Cardiac septum (tissue), 1 donor: ENCODE measurements around the gene PRUNE2. TPM values are rescaled to one million over a fixed set of nuclear protein-coding genes. Genes with fewer than 3 reads are reported as not detected.
"Not testable (repeated sequence)": the region's sequence is repeated elsewhere in the genome, so short reads cannot be mapped to it uniquely, and the experiment has no call there.

Experiments used
- DNase-seq: peaks from one replicate; pipeline ENCODE4 v3.0.0-alpha.2; 2020; ENCODE audit warnings: low spot score
- intact Hi-C: fragments of 100-400 bp; cut with DNase I; formaldehyde crosslinking; loops from one replicate; pipeline ENCODE4 v1.14.0; 2022
- long read RNA-seq: library from polyadenylated mRNA; unstranded; transcript quantifications from one replicate; pipeline ENCODE4 v2.0.0, GENCODE V29; 2021
- total RNA-seq: library from RNA; stranded (reverse); fragmentation: NEBNext Ultra II Directional; extraction: Animal tissue kit (Norgen Biotek cat#: 25700); gene quantifications from one replicate; pipeline ENCODE4 v1.2.1, GENCODE V29; 2021
- donor health status: DM: no; HTN: no; CAD: no.

The PRUNE2 gene, protein sequence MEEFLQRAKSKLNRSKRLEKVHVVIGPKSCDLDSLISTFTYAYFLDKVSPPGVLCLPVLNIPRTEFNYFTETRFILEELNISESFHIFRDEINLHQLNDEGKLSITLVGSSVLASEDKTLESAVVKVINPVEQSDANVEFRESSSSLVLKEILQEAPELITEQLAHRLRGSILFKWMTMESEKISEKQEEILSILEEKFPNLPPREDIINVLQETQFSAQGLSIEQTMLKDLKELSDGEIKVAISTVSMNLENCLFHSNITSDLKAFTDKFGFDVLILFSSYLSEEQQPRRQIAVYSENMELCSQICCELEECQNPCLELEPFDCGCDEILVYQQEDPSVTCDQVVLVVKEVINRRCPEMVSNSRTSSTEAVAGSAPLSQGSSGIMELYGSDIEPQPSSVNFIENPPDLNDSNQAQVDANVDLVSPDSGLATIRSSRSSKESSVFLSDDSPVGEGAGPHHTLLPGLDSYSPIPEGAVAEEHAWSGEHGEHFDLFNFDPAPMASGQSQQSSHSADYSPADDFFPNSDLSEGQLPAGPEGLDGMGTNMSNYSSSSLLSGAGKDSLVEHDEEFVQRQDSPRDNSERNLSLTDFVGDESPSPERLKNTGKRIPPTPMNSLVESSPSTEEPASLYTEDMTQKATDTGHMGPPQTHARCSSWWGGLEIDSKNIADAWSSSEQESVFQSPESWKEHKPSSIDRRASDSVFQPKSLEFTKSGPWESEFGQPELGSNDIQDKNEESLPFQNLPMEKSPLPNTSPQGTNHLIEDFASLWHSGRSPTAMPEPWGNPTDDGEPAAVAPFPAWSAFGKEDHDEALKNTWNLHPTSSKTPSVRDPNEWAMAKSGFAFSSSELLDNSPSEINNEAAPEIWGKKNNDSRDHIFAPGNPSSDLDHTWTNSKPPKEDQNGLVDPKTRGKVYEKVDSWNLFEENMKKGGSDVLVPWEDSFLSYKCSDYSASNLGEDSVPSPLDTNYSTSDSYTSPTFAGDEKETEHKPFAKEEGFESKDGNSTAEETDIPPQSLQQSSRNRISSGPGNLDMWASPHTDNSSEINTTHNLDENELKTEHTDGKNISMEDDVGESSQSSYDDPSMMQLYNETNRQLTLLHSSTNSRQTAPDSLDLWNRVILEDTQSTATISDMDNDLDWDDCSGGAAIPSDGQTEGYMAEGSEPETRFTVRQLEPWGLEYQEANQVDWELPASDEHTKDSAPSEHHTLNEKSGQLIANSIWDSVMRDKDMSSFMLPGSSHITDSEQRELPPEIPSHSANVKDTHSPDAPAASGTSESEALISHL (N-terminal part only)
- total RNA-seq: 19.9 TPM
- long read RNA-seq, partial matches to known transcripts: 5 of 8 reads
- long read RNA-seq, other reads (novel, unspliced or antisense): 2 of 8 reads

DNA sequence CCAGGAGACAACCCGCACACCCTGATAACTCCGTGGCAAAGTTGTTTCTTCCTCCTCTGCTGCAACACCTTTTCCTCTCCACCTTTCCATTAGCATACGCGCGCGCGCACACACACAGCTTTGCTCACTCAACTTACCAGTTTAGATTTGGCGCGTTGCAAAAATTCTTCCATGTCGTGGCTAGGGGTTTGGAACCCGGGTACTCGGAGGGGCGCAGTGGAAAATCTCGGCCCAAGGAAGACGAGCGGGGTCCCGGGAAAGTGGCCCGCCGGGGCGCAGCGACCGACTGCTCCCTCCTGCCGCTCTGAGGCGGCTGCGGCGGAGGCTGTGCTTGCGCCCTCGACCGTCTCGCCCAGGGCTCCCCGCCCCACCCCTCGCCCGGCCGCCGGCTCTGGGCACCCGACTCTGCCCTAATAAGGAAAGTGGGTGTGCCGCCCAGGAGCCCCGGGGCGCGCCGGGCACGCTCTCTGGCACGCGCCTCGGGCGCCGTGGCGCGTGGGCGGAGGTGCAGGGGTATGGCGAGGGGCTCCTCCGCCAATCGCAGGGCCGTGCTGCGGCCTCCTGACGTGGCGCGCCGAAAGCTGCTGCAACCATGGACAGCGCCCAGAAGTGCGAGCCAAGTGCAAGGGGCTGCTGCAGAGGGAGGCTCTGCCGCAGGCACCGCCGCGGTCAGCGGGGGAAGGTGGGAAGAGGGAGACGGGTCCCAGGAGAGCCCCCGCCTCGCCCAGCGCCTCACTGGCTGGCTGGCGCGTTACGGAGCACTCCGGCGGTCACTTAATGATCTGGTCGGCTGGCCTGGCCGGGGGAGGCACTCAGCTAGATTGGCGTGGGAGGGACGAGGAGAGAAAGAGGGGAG lies at the start of gene PRUNE2:
Gene PRUNE2, minus strand, starts transcription at position 324 of the 856 bp plus-strand sequence. Its CDS starts 151 bp downstream, at position 173.
- DNase-seq: peak; percentile 77
- intact Hi-C loops: no loop called here

DNA sequence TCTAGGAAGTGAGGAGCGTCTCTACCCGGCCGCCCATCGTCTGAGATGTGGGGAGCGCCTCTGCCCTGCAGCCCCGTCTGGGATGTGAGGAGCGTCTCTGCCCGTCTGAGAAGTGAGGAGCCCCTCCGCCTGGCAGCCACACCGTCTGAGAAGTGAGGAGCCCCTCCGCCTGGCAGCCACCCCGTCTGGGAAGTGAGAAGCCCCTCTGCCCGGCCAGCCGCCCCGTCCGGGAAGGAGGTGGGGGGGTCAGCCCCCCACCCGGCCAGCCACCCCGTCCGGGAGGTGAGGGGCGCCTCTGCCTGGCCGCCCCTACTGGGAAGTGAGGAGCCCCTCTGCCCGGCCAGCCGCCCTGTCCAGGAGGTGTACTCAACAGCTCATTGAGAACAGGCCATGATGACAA lies 49.5 kb upstream of the PRUNE2 start:
- intact Hi-C loops, DNase-seq: not testable (repeated sequence)

DNA sequence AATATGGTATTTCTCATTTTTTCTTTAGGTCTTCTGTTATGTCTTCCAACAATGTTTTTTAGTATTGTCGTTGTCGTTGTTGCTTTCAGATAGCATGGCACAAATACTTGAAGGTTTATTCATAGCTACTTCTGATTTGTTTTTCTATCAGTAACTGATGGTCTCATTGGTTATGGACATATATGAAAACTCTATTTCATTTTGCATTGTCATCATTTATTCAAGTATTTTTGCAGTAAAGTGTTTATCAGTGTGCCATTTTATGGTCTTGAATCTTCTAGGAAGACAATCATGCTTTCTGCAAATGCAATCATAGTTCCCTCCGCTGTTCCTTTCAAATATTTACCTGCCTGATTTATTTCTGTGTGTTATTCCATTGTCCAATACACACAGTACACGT lies 44.0 kb upstream of the PRUNE2 start:
- DNase-seq: no peak
- intact Hi-C loops: no loop called here

DNA sequence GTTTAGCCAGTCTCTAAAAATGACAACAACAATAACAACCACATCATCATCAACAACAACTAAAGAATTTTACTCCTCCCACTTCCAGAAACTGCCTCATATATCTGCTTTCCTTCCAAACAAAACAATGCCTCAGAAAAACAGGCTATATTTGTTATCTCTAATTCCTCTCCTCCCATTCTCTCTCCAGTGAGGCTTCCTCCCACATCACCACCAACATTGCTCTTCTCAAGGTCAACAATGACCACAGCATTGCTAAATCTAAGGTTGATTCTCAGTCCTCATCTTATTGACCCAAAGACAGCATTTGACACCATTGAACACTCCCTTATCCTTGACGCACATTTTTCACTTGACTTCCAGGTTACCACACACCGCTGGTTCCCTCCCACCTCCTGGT lies 38.1 kb upstream of the PRUNE2 start:
- intact Hi-C loops: no loop called here
- no peak for DNase-seq

DNA sequence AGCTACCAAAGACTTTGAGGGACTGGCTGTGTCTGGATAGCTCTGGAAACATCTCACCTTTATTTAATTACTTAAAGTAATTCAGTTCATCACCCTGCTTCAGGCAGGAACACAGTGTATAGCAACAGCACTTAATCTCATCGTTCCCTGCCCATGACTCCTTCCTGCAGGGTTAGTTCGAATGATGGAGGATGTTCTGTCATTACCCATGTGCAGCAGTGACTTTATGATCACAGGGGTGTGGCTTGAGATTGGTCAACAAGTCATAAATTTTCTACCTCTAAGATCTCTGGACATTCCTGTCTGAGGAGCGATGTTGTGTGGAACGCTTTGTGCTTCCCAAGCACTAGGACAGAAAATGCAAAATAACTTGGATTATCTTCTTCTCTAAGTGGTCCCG lies 37.1 kb upstream of the PRUNE2 start:
- intact Hi-C loops: no loop called here
- DNase-seq: no peak

DNA sequence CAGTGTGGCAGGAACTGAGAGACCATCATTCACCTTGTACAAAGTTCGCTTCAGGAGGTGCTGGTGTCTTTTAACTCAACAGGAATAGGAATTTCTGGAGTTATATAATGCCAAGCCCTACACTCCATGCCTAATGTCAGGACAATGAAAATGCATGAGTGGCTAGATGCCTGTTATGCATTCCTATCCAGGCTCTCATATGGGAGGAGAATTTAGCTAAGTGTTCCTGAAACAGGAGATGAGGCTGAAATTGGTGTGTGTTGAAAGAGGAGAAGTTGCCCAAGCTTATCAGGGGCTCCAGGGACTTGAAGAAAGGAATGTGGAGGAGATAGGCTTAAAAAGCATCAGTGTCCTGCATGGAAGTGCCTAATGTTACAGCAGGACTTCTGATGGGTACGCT lies 26.8 kb upstream of the PRUNE2 start:
- intact Hi-C loops: no loop called here
- DNase-seq: no peak

DNA sequence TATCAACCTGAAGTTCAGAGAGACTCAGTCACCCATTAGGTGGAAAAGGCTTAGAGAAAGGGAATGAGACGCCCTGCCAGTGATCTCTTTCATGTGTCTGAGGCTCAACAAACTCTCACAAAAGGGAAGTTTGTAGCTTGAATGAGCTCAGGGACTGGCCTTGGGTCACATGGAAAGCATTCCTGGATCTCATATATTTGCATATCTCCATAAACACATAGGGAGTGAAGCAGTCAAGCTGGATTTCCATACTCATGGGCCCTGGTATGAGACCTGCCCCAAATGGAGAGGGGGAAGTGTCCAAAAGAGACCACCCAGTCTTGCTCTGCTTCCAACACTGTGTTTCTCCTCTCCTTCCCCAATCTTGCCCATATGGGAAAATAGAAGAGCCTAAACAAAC lies 26.4 kb upstream of the PRUNE2 start:
- DNase-seq: no peak
- intact Hi-C loops: no loop called here

DNA sequence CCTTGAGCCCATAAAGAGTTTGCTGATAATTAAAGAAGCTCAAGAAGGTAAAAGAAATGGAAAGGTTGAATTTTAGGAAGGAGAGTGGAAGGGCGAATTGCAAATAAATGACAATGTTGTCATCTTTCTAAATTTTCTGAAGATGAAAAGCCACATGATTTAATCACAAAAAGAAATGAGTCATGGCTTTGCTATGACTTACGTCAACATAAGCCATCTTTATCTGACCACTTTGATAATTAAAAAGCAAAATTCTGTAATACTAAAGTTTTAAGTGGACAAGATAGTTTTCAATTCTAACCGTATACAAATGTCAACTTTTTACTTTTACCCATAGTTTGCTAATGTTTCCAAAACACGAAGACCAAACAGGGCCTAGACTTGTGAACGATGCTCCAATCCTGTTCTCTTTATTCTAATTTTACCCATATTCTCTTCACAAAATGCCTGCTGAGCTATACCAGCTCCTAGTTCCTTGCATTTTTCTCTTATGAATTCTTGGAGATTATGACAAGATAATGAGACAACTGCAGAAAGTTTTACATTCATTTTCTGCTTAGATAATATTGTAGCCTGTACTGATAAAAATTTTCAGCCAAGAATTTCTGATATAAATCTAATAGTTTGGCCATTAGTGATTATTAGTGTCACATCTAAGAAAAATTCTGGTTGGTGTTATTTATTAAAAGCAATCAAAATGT lies 21.8 kb upstream of the PRUNE2 start:
- intact Hi-C loops: no loop called here
- no peak for DNase-seq

DNA sequence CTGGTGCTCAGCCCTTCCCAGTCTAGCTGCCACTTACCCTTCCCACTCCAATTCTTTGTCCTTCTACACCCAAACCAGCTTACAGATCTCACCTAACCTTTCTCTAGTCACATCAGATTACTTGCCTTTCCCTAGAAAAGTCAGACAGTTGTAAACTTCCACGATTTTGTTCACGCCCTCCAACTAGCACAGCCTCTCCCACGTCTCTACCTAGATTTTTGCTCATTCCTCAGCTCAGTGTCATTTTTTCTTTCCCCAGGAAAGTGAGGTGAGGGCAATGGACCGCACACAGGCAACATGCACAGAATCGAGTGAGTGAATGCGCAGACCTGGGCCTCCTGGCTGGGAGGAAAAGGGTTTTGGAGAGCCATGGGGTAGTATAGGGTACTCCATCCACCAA lies 20.9 kb upstream of the PRUNE2 start:
- no peak for DNase-seq
- intact Hi-C loops: no loop called here

DNA sequence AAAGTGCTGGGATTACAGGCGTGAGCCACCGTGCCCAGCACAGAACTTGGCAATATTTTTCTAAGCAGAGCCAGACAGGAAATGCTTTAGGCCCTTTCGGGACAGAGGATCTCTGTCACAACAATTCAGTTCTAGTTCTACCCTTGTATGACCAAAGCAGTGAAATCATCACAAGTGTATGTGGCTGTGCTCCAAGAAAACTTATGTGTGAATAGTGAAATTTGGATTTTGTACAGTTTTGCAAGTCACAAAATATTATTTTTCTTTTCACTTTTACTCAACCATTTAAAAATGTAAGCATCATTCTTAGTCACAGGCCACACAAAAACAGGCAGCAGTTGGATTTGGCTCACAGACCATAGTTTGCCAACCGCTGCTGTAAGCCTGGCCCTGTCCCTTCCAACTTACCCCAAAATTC lies 20.4 kb upstream of the PRUNE2 start:
- intact Hi-C loops: no loop called here
- no peak for DNase-seq

DNA sequence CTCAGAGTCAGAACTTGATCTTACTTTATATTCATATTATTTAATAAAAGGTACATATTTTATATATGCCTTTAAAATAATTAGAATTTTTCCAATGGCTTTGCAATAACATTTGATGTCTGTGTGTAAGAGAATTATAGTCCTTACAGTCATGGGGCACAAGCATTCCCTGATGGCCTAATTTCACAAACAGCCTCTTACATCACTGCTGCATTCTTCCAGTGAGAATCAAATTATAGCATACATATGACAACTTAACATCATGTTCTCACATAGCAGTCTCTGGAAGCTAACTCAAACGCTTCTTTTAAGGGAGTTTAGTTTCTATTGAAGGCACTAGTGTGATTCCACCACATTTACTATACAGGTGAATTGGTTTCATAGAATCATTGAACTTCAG lies 15.3 kb upstream of the PRUNE2 start:
- intact Hi-C loops: no loop called here
- DNase-seq: no peak

DNA sequence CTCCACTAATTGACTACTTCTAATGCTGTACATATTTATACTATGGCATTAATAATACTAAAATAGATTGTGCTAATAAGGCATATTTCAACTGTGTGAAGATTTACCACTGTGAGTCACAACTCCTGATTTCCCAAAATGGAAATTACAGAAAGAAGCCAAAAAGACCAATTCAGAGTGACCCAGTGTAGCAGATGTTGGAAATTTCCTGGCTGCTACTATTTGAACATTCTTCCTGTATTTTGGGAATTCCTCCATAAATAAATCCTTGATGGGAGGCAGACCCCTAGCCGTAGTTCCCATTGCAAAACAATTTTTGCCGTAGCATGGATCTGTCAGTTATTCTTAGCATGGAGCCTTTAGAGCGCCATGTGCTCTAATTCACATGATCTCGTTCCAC lies 11.4 kb upstream of the PRUNE2 start:
- no peak for DNase-seq
- intact Hi-C loops: no loop called here

DNA sequence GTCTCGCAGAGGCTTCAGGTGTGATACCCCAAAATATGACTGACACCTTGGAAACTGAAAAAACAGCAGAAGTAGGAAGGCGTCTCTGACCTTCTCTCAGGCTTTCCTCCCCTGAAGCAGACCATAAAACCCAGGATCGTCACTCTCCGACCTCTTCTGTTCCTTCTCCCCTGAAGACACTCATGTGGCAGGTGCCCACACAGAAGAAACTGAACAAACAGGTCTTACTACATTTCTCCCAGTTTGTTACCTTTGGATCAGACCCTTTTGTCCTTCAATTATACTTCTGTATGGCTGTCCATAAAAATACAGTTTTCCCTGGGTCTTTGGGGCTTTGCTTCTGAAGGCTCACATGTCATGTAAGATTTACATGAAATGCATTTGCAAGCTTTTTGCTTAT lies 10.3 kb upstream of the PRUNE2 start:
- intact Hi-C loops: no loop called here
- DNase-seq: no peak

DNA sequence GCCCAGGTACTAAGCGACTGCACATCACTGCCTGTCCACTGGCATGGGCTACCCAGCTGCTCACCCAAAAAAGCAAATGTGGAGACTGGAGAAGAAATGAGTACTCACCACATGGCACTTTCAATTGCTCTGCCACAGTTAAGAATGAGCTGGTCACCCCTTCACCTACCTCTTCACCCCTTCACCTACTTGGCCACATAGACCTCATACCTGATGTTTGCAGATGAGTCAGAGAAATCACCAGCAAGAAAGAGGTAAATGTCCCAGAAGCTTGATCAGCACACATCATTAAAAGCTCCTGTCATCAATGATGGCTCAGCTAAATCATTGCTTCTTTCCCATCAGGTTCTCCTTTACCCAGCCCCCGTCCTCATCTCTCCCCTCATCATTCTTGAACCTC lies 7.6 kb upstream of the PRUNE2 start:
- intact Hi-C loops: no loop called here
- DNase-seq: no peak

DNA sequence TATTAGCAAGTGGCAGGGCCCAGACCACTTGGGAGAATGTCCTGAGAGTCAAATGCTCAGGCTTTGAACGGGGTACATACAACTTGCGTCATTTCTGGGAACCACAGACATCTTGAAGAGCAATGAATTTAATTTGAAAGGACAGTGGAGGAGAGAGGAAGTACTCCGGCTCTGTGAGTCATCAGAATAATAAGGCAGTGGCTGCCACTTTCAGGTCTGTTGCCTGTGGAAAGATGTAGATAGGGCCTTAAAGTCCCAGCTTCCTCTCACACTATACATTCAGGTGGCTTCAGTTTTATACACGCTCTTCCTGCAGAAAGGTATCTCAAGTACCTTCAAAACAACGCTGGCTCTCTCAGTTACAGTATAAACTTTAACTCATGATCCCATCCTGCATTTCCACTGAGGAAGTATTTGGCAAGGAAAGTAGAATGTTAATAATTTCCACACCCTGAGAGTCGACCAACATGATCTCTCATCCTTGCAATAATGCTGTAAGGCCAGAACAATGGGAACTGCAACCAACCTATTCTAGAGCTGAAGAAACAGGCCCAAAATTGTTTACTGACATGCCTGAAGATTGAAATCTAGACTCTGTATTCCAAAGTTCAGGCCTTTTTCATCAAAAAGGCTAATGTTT lies 6.8 kb upstream of the PRUNE2 start:
- intact Hi-C loops: no loop called here
- DNase-seq: no peak

DNA sequence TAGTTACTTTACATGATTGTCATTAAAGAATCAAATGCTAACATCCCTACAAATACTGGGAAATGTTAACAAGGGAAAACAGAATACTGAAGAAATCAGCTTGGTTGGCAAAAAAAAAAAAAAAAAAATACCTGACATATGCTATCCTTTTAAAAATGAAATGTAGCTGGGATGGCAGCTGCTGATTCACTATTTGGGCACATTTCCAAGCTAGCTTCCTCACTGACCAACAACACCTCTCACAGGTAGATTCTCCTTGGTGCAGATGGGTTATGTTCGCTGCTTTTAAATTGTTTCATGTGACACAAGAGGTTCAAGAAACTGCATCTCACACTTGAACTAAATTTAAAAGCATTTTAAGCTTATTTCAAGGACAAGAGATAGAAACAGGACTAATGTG lies 6.1 kb upstream of the PRUNE2 start:
- intact Hi-C loops: no loop called here
- no peak for DNase-seq

DNA sequence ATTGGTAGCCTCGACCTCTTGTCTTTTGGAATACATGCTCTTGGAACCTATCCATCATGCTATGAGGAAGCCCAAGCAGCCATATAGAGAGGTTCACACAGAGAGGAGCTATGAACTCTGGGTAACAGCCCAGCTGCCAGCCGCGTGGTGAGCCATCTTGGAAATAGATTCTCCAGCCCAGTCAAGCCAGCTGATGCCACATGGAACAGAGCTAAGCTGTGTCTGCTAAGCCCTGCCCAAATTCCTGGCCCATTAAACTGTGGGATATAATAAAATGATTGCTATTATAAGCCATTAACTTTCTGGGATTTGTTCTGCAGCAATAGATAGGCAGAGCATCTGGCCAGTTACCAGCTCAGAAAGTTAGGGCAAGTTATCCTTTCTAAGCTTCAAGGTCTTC lies 4.9 kb upstream of the PRUNE2 start:
- DNase-seq: no peak
- intact Hi-C loops: no loop called here

DNA sequence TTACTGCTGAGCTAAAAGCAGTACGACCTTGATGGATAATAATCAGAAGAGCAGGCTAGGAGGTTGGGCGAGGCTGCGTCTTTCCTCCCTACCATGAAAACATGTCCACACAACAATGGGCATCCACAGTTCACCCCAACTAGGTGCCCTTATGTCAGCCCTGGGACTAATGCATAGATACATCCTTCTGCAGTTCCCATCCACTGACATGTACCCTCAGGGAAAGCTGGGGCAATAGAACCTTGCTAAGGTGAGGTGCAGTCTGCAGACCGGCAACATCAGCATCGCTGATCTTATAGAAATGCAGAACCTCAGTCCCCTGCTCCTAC lies 697 bp upstream of the PRUNE2 start:
- intact Hi-C loops: no loop called here
- no peak for DNase-seq
